Left colon (tissue), 2 donors: ENCODE data around the gene ZNF90. TPM values are rescaled to one million over a fixed set of nuclear protein-coding genes. Genes with fewer than 3 reads are reported as not detected.
A peak's percentile ranks its signal among the peaks of the same experiment; 100 is the strongest.
"Not testable (repeated sequence)": the region's sequence is repeated elsewhere in the genome, so short reads cannot be mapped to it uniquely, and the experiment has no call there.

Experiments used
- ATAC-seq: fragments of 200-7000 bp; cut with Tn5 transposase; one replicate; pipeline ENCODE4 v1.9.1; 2020; ENCODE audit warnings: mild to moderate bottlenecking, moderate library complexity
- DNase-seq, 2 donors: peaks; one replicate each; pipeline ENCODE4 v3.0.0-alpha.2; 2020
- intact Hi-C, 2 donors: fragments of 100-400 bp; cut with DNase I in 1 of 2; cut with micrococcal nuclease in 1 of 2; formaldehyde crosslinking; loops; one replicate each; pipeline versions ENCODE4 v1.11.2 to v1.14.0; 2022; cut with DNase I, micrococcal nuclease
- total RNA-seq, 2 donors: library from RNA; stranded (reverse); fragmentation: NEBNext Ultra II Directional; extraction: Animal tissue kit (Norgen Biotek cat#: 25700); gene quantifications; one replicate each; pipeline ENCODE4 v1.2.1, GENCODE V29; 2021
- donor health status: DM: no; HTN: no; CAD: no.
- donor health status: DM: yes; HTN: yes; CAD: no.

Gene ZNF90
- total RNA-seq, 2 donors from 2014 or later = 3.2 to 3.4 TPM

GRCh38 chr19:20082232-20082833, 4.5 kb downstream of the ZNF90 start:
- ATAC-seq, DNase-seq, intact Hi-C loops: not testable (repeated sequence)

- intact Hi-C loops, DNase-seq, ATAC-seq: not testable (repeated sequence)
Observed at GRCh38 chr19:20082876-20083275, 5.1 kb downstream of the ZNF90 start.

GRCh38 chr19:20102097-20102496, 24.3 kb downstream of the ZNF90 start:
- DNase-seq (no peak), ATAC-seq (no peak)
- intact Hi-C loops = no loop called here

GRCh38 chr19:20103091-20103740, 25.4 kb downstream of the ZNF90 start:
- DNase-seq (no peak), ATAC-seq (no peak)
- intact Hi-C loops = no loop called here

- intact Hi-C loops = no loop called here
- DNase-seq (no peak), ATAC-seq (no peak)
Observed at GRCh38 chr19:20107301-20107700, 29.5 kb downstream of the ZNF90 start.

GRCh38 chr19:20118064-20118839, 40.5 kb downstream of the ZNF90 start:
- intact Hi-C loops, DNase-seq, ATAC-seq: not testable (repeated sequence)

- no peak for ATAC-seq
- intact Hi-C loops = no loop called here
- no peak for DNase-seq
Observed at GRCh38 chr19:20124879-20125278, 47.1 kb downstream of the ZNF90 start.

GRCh38 chr19:20132933-20133332, 55.1 kb downstream of the ZNF90 start:
- ATAC-seq, DNase-seq, intact Hi-C loops: not testable (repeated sequence)

- ATAC-seq, DNase-seq, intact Hi-C loops: not testable (repeated sequence)
Observed at GRCh38 chr19:20137714-20138113, 59.9 kb downstream of the ZNF90 start.

GRCh38 chr19:20151617-20152145, 73.9 kb downstream of the ZNF90 start:
- DNase-seq (no peak), ATAC-seq (no peak)
- intact Hi-C loops = no loop called here

- intact Hi-C loops, ATAC-seq, DNase-seq: not testable (repeated sequence)
Observed at GRCh38 chr19:20152506-20152905, 74.7 kb downstream of the ZNF90 start.

GRCh38 chr19:20153281-20153680, 75.5 kb downstream of the ZNF90 start:
- intact Hi-C loops = no loop called here
- DNase-seq = no peak
- ATAC-seq = no peak

- intact Hi-C loops = no loop called here
- DNase-seq (no peak), ATAC-seq (no peak)
Observed at GRCh38 chr19:20154636-20155035, 76.8 kb downstream of the ZNF90 start.

- ATAC-seq (no peak), DNase-seq (peak in 1 of 2 donors; percentile 29)
- intact Hi-C loops = no loop called here
Observed at GRCh38 chr19:20162821-20163220, 85.0 kb downstream of the ZNF90 start.

- no peak for ATAC-seq
- intact Hi-C loops = no loop called here
- DNase-seq = no peak
Observed at GRCh38 chr19:20164456-20164855, 86.7 kb downstream of the ZNF90 start.

- ATAC-seq (no peak), DNase-seq (no peak)
- intact Hi-C loops = no loop called here
Observed at GRCh38 chr19:20165971-20166592, 88.3 kb downstream of the ZNF90 start.

- DNase-seq (peak; percentile 93 to 98), ATAC-seq (peak; percentile 97)
- intact Hi-C loops = no loop called here
Observed at GRCh38 chr19:20167020-20167644, 89.3 kb downstream of the ZNF90 start, which contains the start of gene ZNF486. ZNF486 (plus strand) TSS chr19:20167214; CDS start chr19:20167331, 117 bp downstream.

- DNase-seq (peak in 1 of 2 donors; percentile 34), ATAC-seq (peak; percentile 50)
- intact Hi-C loops = no loop called here
Observed at GRCh38 chr19:20167651-20168122, 89.9 kb downstream of the ZNF90 start.
